ENCODE data around the gene TRMT61B. TPM values are rescaled to one million over a fixed set of nuclear protein-coding genes. Genes with fewer than 3 reads are reported as not detected.

The TRMT61B gene
- total RNA-seq, 1 donor from 2014 or later = 10.1 TPM

DNA sequence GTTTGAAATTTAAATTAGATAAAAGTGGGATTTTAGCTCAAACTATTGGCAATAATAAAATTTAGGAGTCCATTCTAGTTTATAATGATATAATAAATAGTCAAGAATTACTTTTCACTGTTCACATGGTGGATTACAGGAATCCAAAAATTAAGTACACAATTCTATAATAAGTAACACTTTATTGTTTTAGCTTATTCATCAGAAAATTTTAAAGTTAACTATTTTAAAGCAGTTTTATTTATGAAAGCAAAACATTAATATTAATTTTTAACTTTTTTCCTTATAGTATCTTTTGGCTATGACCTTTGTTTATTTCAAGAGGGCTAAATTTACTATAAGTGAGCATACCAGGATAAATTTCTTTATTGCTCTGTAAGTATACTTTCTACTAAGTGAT lies 48.1 kb downstream of the TRMT61B start:
- Mint-ChIP-seq H3K27me3 (ENCODE audit: low read depth) (no peaks in the 10 kb centered on the region), H3K4me1 (ENCODE audit: low read depth) (peaks cover 3% of the 10 kb centered on the region), H3K36me3 (ENCODE audit: low read depth) (peaks cover under 1% of the 10 kb centered on the region), H3K4me3 (ENCODE audit: unreplicated experiment) (no peak overlapping the region), H3K9me3 (ENCODE audit: low read depth) (no peaks in the 10 kb centered on the region), H3K27ac (ENCODE audit: unreplicated experiment) (no peak overlapping the region)
- TF ChIP-seq, protein P1, sequence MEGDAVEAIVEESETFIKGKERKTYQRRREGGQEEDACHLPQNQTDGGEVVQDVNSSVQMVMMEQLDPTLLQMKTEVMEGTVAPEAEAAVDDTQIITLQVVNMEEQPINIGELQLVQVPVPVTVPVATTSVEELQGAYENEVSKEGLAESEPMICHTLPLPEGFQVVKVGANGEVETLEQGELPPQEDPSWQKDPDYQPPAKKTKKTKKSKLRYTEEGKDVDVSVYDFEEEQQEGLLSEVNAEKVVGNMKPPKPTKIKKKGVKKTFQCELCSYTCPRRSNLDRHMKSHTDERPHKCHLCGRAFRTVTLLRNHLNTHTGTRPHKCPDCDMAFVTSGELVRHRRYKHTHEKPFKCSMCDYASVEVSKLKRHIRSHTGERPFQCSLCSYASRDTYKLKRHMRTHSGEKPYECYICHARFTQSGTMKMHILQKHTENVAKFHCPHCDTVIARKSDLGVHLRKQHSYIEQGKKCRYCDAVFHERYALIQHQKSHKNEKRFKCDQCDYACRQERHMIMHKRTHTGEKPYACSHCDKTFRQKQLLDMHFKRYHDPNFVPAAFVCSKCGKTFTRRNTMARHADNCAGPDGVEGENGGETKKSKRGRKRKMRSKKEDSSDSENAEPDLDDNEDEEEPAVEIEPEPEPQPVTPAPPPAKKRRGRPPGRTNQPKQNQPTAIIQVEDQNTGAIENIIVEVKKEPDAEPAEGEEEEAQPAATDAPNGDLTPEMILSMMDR (IDR thresholded peaks at IDR 0.05) = no peak
- DNase-seq (ENCODE audit: low spot score) = no peak

DNA sequence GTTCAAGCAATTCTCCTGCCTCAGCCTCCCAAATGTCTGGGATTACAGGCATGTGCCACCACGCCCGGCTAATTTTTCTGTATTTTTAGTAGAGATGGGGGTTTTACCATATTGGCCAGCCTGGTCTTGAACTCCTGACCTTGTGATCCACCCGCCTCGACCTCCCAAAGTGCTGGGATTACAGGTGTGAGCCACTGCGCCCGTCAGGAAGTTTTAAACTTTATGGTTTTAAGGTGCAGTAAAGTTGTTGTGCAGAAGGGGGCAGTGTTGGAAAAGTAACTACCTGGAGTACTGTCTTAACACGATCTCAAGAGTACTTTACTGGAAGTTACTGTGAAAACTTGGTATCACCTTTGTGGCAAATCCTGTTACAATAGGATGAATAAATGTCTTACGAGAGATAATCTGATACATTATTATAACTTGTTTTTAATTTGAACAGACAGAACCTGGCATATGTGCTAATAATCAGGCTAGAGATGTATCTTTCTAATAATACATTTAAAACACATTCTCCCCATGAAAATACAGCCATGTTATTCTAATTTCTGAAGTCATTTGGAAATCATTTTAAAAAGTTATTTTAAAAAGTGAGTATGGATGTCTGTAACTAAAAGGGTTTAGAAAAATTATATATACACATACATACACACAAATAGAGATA lies 48.7 kb downstream of the TRMT61B start:
- Mint-ChIP-seq H3K27ac (ENCODE audit: unreplicated experiment) (no peak overlapping the region), H3K36me3 (ENCODE audit: low read depth) (peaks cover 5% of the 10 kb centered on the region), H3K4me3 (ENCODE audit: unreplicated experiment) (no peak overlapping the region), H3K9me3 (ENCODE audit: low read depth) (no peaks in the 10 kb centered on the region), H3K27me3 (ENCODE audit: low read depth) (no peaks in the 10 kb centered on the region), H3K4me1 (ENCODE audit: low read depth) (peaks cover 7% of the 10 kb centered on the region)
- DNase-seq (ENCODE audit: low spot score) = no peak
- TF ChIP-seq, protein P1 (IDR thresholded peaks at IDR 0.05) = peak; percentile 88

DNA sequence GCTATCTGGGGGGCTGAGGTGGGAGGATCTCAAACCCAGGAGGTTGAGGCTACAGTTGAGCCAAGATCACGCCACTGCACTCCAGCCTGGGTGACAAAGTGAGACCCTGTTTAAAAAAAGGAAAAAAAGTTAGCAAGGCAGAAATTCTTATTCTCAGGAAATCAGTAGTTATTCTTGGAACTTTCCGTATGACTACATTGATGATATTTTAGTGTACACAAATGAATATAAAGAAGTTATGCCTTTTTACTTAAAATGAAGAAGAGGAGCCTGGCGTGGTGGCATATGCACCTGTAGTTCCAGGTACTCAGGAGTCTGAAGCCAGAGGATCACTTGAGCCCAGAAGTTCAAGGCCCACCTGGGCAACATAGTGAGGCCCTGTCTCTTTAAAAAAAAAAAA lies 52.1 kb downstream of the TRMT61B start:
- no peaks in the 10 kb centered on the region for H3K9me3 Mint-ChIP-seq (ENCODE audit: low read depth)
- no peak overlapping the region for H3K27ac Mint-ChIP-seq (ENCODE audit: unreplicated experiment)
- H3K4me3 Mint-ChIP-seq (ENCODE audit: unreplicated experiment) = no peak overlapping the region
- peaks cover 7% of the 10 kb centered on the region for H3K4me1 Mint-ChIP-seq (ENCODE audit: low read depth)
- peaks cover 5% of the 10 kb centered on the region for H3K36me3 Mint-ChIP-seq (ENCODE audit: low read depth)
- DNase-seq (ENCODE audit: low spot score) = no peak
- no peaks in the 10 kb centered on the region for H3K27me3 Mint-ChIP-seq (ENCODE audit: low read depth)
- TF ChIP-seq, protein P1 (IDR thresholded peaks at IDR 0.05) = no peak

DNA sequence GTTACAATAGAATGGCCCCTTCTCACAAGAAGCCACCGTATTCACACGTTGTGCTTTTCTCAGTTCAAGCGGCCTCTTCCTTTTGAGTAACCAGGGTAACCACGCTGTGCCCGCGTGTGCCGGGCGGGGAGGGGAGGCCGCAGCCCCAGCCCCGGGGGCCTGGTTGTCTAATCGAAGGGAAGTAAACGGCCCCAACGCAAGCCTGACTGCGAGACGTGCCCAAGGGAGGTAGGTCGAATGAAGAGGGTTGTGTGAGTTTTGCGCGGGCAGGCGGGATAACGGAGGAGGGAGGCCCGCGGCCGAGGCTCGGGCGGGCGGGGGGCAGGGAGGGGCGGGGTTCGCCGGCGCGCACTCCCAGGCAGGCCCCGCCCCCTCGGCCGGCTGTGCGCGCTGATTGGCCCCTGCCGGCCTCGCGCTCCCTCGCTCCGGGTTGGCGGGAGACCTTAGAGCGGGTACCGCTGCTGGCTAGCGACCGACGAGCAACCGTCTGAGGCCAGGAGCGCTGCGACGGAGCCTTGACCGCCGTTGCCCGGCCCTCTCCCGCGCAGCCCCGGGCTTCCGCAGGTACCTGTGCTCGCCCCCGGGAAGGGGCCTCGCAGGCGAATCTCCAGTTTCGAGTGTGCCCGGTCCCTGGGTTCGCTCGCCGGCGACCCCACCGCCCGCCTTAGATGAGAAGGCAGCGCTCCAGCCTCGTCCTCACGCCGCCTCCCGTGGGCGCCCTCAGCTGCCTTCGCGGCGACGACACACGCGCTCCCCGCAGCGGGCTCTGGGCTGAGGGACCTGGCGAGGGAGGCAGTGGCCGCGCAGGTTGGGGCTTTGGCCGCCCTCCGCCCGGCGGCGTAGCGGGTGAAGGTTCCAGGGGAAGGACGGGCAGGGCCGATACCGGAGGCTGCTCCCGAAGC lies 59.5 kb downstream of the TRMT61B start, which contains the start of gene SPDYA:
Gene SPDYA (plus strand): TSS at position 451 of the 902 bp plus-strand sequence. CDS start 5,181 bp downstream, outside the sequence.
- Mint-ChIP-seq H3K36me3 (ENCODE audit: low read depth) (peaks cover 12% of the 10 kb centered on the region), H3K27me3 (ENCODE audit: low read depth) (no peaks in the 10 kb centered on the region), H3K9me3 (ENCODE audit: low read depth) (no peaks in the 10 kb centered on the region), H3K27ac (ENCODE audit: unreplicated experiment) (peak within 1 kb of the TSS; percentile 66), H3K4me3 (ENCODE audit: unreplicated experiment) (peak within 1 kb of the TSS; percentile 69), H3K4me1 (ENCODE audit: low read depth) (peaks cover 21% of the 10 kb centered on the region)
- TF ChIP-seq, protein P1 (IDR thresholded peaks at IDR 0.05) = peak; percentile 22
- DNase-seq (ENCODE audit: low spot score) = peak; percentile 93

DNA sequence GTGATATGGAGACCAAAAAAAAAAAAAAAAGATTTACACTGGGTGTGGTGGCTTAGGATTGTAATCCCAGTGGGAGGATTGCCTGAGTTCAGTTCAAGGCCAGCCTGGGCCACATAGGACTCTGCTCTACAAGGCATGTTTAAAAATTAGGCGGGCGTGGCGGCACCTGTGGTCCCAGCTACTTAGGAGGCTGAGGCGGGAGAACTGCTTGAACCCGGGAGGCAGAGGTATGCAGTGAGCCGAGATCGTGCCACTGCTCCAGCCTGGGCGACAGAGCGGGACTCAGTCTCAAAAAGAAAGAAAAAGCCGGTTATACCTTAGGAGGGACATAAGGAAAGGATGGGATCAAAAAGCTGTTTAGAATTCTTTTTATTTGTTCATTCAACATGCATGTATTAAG lies 60.2 kb downstream of the TRMT61B start:
- no peaks in the 10 kb centered on the region for H3K9me3 Mint-ChIP-seq (ENCODE audit: low read depth)

More for the DNA sequence above, 60.2 kb downstream of the TRMT61B start:
- H3K27me3 Mint-ChIP-seq (ENCODE audit: low read depth) = no peaks in the 10 kb centered on the region
- H3K4me3 Mint-ChIP-seq (ENCODE audit: unreplicated experiment) = peak overlapping the region; percentile 69
- DNase-seq (ENCODE audit: low spot score) = no peak
- H3K27ac Mint-ChIP-seq (ENCODE audit: unreplicated experiment) = peak overlapping the region; percentile 66
- peaks cover 14% of the 10 kb centered on the region for H3K36me3 Mint-ChIP-seq (ENCODE audit: low read depth)
- TF ChIP-seq, protein P1 (IDR thresholded peaks at IDR 0.05) = no peak
- H3K4me1 Mint-ChIP-seq (ENCODE audit: low read depth) = peaks cover 21% of the 10 kb centered on the region
